ENCODE measurements around the gene C1orf174.

The C1orf174 gene

GRCh38 chr1:3893190-3893589 is 6.9 kb downstream of the C1orf174 start:
- no peak for DNase-seq

- no peak for DNase-seq
Observed at GRCh38 chr1:3892748-3893147, 7.3 kb downstream of the C1orf174 start.

DNA sequence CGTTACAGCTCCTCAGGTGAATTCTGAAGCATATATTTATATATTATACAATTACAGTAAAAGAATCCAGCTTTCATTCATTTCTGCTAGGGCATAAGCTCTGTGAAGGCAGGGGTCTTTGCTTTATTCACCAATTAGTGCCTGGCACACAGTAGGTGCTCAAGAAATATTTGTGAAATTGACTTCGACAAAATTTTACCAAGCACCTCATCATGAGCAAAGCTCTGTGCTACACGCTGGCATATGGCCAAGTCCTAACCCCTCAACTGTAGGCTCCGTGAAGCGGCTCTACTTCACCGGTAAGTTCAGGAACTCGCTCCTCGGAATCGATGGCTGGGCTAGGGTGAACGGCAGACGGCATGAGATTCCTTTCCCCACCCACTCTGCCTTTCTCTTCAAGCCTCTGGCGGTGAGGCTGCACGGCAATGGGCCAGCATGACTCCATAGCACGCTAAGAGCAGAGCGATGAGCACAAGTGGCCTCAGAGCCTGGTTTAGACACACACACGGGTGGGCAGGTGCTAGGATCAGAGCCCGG is 8.7 kb downstream of the C1orf174 start:
- DNase-seq: peak in 1 of 3 donors; percentile 9

GRCh38 chr1:3890389-3891328 is 9.4 kb downstream of the C1orf174 start:
- DNase-seq: peak; percentile 74 to 81 (median 76)

DNA sequence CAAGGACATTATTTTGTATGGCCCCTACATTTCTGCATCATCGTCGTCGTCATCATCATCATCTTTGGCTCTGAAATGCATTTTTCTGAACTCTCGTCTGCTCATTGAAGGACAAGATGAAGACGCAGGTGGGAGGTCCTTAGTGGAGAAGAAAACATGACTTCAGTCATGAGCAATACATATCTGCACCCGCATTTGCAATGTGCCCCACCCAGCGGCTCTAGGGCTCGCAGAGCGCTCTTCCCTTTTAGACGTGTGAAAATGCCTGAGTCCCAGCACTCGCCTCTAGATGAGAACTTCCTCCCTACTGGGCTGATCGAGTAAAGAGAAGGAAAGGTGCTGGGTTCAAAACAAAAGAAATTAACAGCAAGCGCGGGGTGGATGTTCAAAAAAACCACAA is 10.1 kb downstream of the C1orf174 start:
- peak; percentile 28 to 39 (median 37) for DNase-seq

- no peak for DNase-seq
Observed at GRCh38 chr1:3888301-3888700, 11.8 kb downstream of the C1orf174 start.

GRCh38 chr1:3886691-3887090 is 13.4 kb downstream of the C1orf174 start:
- no peak for DNase-seq

GRCh38 chr1:3886106-3886670 is 13.9 kb downstream of the C1orf174 start:
- no peak for DNase-seq

- no peak for DNase-seq
Observed at GRCh38 chr1:3885611-3886010, 14.5 kb downstream of the C1orf174 start.

DNA sequence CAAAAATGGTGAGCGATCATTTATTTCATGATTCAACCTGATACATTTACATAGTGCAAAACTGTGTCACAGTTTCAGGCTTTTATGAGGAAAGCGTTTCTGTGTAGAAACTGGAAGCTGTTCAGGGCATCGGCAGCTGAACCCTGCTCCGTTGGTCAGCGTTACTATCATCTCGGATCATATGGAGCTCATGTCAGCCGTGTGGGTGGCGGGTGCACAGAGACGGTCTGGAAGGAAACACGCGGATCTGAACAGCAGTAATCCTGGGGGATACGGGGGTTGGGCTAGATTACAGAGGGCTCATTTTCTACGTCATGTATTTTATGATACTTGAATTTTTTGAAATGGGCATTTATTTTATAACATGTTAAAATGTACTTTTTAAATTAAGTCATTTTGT is 15.1 kb downstream of the C1orf174 start:
- DNase-seq: no peak

GRCh38 chr1:3883194-3883925 is 16.7 kb downstream of the C1orf174 start:
- no peak for DNase-seq

DNA sequence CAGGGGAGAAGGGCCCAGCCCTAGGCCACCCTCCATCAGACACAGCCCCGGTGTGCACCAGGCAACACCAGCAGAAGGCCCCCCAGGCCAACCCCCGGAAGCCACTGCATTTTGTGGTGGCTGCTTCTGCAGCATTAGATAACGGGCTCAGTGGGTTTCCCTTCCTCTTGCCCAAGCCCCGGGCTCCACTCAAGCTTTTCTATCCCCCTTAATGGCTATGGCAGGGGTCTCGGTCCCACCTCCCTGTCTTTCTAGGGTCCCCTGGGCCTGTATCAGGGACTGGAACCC is 18.9 kb downstream of the C1orf174 start:
- no peak for DNase-seq

- no peak for DNase-seq
Observed at GRCh38 chr1:3880429-3881192, 19.5 kb downstream of the C1orf174 start.

DNA sequence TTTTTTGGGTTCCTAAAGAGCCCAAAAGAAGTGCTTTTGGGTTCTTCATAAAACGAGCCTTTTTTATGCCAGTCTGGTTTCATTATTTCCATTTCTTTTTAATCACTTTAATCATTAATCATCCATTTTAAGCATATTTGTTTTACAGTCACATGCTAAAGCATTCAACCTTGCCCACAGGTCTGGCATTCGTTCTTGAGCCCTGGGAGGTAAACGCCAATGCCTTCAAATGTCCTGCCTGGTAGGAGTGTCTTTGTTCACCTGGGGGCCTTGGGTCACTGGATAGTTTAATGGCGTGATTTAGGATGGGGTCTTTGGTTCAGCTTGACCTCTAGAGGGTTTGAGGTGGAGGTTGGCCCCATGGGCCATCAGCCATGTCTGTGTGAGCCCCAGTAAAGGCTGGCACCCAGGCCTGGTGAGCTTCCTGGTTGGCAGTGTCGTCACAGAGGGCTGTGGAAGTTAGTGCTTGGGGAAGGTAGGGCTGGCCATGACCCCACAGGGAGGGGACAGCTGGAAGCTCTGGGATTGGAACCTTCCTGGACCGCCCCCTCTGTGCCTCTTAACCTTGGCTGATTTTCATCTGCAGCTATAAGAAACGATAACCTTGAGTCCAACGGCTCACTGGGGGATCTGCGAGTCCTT is 20.2 kb downstream of the C1orf174 start:
- no peak for DNase-seq

DNA sequence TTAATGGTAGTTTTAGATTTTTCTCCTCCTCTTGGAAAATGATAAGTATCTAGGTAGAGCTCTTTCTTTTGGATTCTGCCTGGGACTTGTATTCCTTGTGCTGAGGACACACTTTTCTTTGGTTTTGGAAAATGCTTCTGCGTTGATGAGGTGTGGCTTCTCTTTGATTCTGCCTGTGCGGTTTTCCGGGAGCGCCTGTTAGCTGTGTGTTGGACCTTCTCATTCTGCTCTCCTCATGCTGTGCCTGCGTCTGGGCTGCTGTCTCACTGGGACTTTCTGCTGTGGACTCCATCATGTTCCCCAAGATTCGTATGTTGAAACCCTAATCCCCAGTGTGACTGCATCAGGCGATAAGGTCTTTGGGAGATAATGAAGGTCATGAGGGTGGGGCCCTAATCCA is 21.0 kb downstream of the C1orf174 start:
- DNase-seq: no peak

GRCh38 chr1:3876716-3877115 is 23.4 kb downstream of the C1orf174 start:
- no peak for DNase-seq

DNA sequence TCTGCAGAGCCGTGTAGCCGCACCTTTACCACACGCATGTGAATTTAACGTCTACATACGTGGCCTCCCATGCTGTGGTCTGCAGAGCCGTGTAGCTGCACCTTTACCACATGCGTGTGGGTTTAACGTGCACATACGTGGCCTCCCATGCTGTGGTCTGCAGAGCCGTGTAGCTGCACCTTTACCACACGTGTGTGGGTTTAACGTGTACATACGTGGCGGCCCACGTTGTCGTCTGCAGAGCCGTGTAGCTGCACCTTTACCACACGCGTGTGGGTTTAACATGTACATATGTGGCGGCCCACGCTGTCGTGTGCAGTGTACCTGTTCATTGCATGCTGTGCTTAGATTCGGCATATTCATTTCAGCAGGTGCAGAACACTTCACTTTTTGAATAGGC is 25.3 kb downstream of the C1orf174 start:
- DNase-seq: no peak

- DNase-seq: no peak
Observed at GRCh38 chr1:3872546-3872945, 27.5 kb downstream of the C1orf174 start.

- no peak for DNase-seq
Observed at GRCh38 chr1:3871451-3871805, 28.6 kb downstream of the C1orf174 start.

- no peak for DNase-seq
Observed at GRCh38 chr1:3869751-3870301, 30.2 kb downstream of the C1orf174 start.

DNA sequence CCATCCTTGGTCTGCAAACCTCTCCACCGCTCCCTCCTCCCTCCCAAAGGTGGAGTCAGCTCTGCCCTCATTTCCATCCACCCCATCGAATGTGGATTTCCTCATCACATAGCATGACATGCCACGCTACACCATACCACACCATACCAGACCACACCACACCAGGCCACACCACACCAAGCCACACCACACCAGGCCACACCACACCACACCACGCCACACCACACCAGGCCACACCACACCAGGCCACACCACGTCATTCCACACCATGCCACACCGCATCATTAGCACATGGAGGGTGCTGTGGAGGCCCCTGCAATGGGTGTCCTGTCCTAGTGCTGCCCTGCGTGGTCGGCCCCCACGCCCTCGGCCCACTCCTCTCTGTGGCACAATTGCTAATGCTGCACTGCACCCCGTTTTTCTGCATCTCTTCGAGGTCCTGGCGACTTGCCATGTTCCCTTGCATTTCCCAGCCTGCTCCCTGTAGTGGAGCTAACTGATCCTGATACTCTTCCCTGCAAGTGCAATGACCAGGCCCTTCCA is 31.5 kb downstream of the C1orf174 start:
- no peak for DNase-seq
